HG03439 (cell line): ENCODE measurements around the gene LMF1.
A peak's percentile ranks its signal among the peaks of the same experiment; 100 is the strongest.

Experiments
- ATAC-seq: cut with Tn5 transposase; IDR thresholded peaks from one replicate; pipeline ENCODE4 v1.9.1; 2021; ENCODE audit warnings: mild to moderate bottlenecking, moderate library complexity; ENCODE audit not compliant: unreplicated experiment

Gene LMF1

GRCh38 chr16:970766-971581, at the start of gene LMF1:
TSS of gene LMF1 (minus strand) at chr16:970984. CDS start at chr16:970980, 4 bp downstream.
- ATAC-seq, result peak; percentile 80

GRCh38 chr16:1020091-1020399, 49.3 kb upstream of the LMF1 start:
- no peak for ATAC-seq

GRCh38 chr16:1019231-1020090, 48.7 kb upstream of the LMF1 start:
- no peak for ATAC-seq

- ATAC-seq, result no peak
Measured at GRCh38 chr16:1018447-1019198, 47.8 kb upstream of the LMF1 start.

- no peak for ATAC-seq
Measured at GRCh38 chr16:1014771-1015495, 44.1 kb upstream of the LMF1 start.

- ATAC-seq, result no peak
Measured at GRCh38 chr16:1014221-1014620, 43.4 kb upstream of the LMF1 start.

- no peak for ATAC-seq
Measured at GRCh38 chr16:1013593-1013900, 42.8 kb upstream of the LMF1 start.

- ATAC-seq, result no peak
Measured at GRCh38 chr16:1012722-1013592, 42.2 kb upstream of the LMF1 start.

- ATAC-seq, result no peak
Measured at GRCh38 chr16:1012135-1012534, 41.4 kb upstream of the LMF1 start.

GRCh38 chr16:1011316-1012082, 40.7 kb upstream of the LMF1 start:
- no peak for ATAC-seq

- no peak for ATAC-seq
Measured at GRCh38 chr16:1010815-1011214, 40.0 kb upstream of the LMF1 start.

- no peak for ATAC-seq
Measured at GRCh38 chr16:1010251-1010650, 39.5 kb upstream of the LMF1 start.

GRCh38 chr16:1009358-1010150, 38.8 kb upstream of the LMF1 start:
- ATAC-seq, result no peak

- no peak for ATAC-seq
Measured at GRCh38 chr16:1008085-1008484, 37.3 kb upstream of the LMF1 start.

- no peak for ATAC-seq
Measured at GRCh38 chr16:1007284-1007850, 36.6 kb upstream of the LMF1 start.

GRCh38 chr16:1006781-1007180, 36.0 kb upstream of the LMF1 start:
- no peak for ATAC-seq

- ATAC-seq, result no peak
Measured at GRCh38 chr16:1005286-1005685, 34.5 kb upstream of the LMF1 start.
